ENCODE results near the gene SLFN14.

GRCh38 chr17:35548208-35548810, 12.3 kb downstream of the SLFN14 start:
- TF ChIP-seq GATA3 (IDR thresholded peaks at IDR 0.05; ENCODE audit: low read depth, low read length) (no peak), GATA2 (IDR thresholded peaks at IDR 0.05; ENCODE audit: low read depth, low read length) (no peak)

Measured in SH-SY5Y (cell line).